Ascending aorta (tissue), 2 donors: ENCODE measurements around the gene DCC. TPM values are rescaled to one million over a fixed set of nuclear protein-coding genes. Genes with fewer than 3 reads are reported as not detected.

Experiments
- DNase-seq, 2 donors: peaks; one replicate each; pipeline ENCODE4 v3.0.0-alpha.2; 2019; ENCODE audit warnings: low spot score in 2 of 2
- H3K27ac ChIP-seq, 2 donors: fragments of 200-600 bp; sonication (generic); one replicate each; pipeline ENCODE4 v1.5.1; 2016 to 2017; ENCODE audit warnings: mild to moderate bottlenecking in 1 of 2
- H3K27me3 ChIP-seq: fragments of 200-600 bp; sonication (generic); one replicate; pipeline ENCODE4 v1.5.1; 2017
- H3K36me3 ChIP-seq, 2 donors: fragments of 200-600 bp; sonication (generic); one replicate each; pipeline ENCODE4 v1.5.1; 2016
- H3K4me1 ChIP-seq, 2 donors: fragments of 200-600 bp; sonication (generic); one replicate each; pipeline ENCODE4 v1.5.1; 2016 to 2017; ENCODE audit warnings: mild to moderate bottlenecking in 1 of 2
- H3K4me3 ChIP-seq, 2 donors: fragments of 200-600 bp; sonication (generic); one replicate each; pipeline ENCODE4 v1.5.1; 2016 to 2017; ENCODE audit warnings: mild to moderate bottlenecking in 1 of 2
- H3K9me3 ChIP-seq, 2 donors: fragments of 200-600 bp; sonication (generic); one replicate each; pipeline ENCODE4 v1.5.1; 2016
- intact Hi-C: fragments of 100-400 bp; cut with DNase I; formaldehyde crosslinking; loops from one replicate; pipeline ENCODE4 v1.15.1; 2023
- total RNA-seq: library from RNA; depleted of rRNA; stranded (reverse); fragments of >200 nt; gene quantifications from one replicate; pipeline ENCODE4 v1.1.0, GENCODE V29; 2016
- TF ChIP-seq, protein P1 (sequence below), 3 experiments: fragments of 200-600 bp in 2 of 3; fragments of 450-650 bp in 1 of 3; sonication (generic) in 2 of 3; IDR thresholded peaks; one replicate each; pipeline ENCODE4 v1.5.1; 2016 to 2019; ENCODE audit warnings: antibody characterized with exemption in 3 of 3, mild to moderate bottlenecking in 1 of 3, moderate library complexity in 1 of 3

The DCC gene
- total RNA-seq, 1 donor from 2014 or later = not detected

- H3K27ac ChIP-seq = no peak overlapping the region
- H3K4me1 ChIP-seq = no peaks in the 10 kb centered on the region
- no peaks in the 10 kb centered on the region for H3K36me3 ChIP-seq
- H3K9me3 ChIP-seq = no peaks in the 10 kb centered on the region
- intact Hi-C loops = no loop called here
- no peak for DNase-seq
- H3K4me3 ChIP-seq = no peak overlapping the region
- TF ChIP-seq, protein P1, sequence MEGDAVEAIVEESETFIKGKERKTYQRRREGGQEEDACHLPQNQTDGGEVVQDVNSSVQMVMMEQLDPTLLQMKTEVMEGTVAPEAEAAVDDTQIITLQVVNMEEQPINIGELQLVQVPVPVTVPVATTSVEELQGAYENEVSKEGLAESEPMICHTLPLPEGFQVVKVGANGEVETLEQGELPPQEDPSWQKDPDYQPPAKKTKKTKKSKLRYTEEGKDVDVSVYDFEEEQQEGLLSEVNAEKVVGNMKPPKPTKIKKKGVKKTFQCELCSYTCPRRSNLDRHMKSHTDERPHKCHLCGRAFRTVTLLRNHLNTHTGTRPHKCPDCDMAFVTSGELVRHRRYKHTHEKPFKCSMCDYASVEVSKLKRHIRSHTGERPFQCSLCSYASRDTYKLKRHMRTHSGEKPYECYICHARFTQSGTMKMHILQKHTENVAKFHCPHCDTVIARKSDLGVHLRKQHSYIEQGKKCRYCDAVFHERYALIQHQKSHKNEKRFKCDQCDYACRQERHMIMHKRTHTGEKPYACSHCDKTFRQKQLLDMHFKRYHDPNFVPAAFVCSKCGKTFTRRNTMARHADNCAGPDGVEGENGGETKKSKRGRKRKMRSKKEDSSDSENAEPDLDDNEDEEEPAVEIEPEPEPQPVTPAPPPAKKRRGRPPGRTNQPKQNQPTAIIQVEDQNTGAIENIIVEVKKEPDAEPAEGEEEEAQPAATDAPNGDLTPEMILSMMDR (IDR thresholded peaks at IDR 0.05) = no peak
- H3K27me3 ChIP-seq = no peaks in the 10 kb centered on the region
Measured at GRCh38 chr18:52370841-52371240, 30.8 kb downstream of the DCC start.

DNA sequence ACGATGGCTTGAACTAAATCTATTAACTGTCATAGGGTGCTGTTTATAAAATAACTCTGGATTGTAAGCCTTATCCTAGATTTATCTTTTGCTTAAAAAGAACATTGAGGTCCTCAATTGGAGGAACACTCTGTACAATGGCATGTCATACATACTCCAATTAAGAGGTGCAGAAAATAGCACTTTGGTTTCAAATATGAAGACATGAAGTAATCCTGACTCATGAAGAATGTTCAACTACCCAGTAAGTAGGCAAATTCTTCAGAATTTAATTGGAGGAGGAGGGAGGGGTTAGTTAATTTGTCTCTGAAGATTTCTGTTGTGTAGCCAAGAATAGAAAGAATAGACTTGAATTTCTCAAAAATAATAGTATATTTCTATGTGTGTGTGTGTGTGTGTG is 36.1 kb downstream of the DCC start:
- intact Hi-C loops = no loop called here
- DNase-seq = no peak
- no peaks in the 10 kb centered on the region for H3K36me3 ChIP-seq
- H3K27me3 ChIP-seq = no peaks in the 10 kb centered on the region
- TF ChIP-seq, protein P1 (IDR thresholded peaks at IDR 0.05) = no peak
- H3K4me1 ChIP-seq = no peaks in the 10 kb centered on the region
- no peaks in the 10 kb centered on the region for H3K9me3 ChIP-seq
- no peak overlapping the region for H3K27ac ChIP-seq
- no peak overlapping the region for H3K4me3 ChIP-seq

DNA sequence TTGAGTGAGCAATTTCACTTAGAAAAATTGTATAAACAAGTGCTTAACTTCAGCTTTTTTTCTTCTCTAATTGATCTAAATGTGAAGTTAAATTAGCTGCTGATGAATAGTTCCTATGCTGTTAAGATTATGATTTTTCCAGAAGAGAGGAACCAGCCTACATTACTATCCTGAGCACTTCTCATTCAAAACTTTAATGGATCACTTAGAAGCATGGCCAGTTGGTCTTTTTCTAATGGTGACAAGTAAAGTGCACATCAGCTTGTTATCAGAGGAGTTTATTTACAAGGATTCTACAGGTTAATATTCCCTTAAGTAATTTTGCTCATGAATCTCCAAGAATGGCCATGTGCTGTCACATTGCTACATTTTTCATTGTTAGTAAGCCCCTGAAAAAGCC is 37.1 kb downstream of the DCC start:
- Histone ChIP-seq H3K4me1 (no peaks in the 10 kb centered on the region), H3K27ac (no peak overlapping the region), H3K4me3 (no peak overlapping the region), H3K36me3 (no peaks in the 10 kb centered on the region), H3K27me3 (no peaks in the 10 kb centered on the region), H3K9me3 (no peaks in the 10 kb centered on the region)
- TF ChIP-seq, protein P1 (IDR thresholded peaks at IDR 0.05) = no peak
- intact Hi-C loops = no loop called here
- no peak for DNase-seq

DNA sequence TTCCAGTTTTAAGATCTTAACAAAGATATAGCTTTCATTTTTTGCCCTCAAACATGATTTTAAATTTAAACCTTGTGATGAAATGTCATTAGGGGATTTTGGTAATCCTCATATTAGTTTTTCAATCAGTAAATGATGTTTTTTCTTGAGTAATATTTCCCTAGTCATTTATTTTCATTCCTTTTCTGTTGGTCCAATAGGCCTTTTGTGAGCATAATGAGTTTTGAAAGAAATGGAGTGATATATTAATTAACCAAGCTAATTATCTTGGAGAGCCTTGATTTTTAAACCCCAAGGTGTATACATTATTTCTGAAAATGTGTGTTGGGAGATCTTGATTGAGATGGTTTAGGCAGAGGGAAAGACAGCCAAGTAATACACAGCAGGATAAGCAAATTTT is 46.3 kb downstream of the DCC start:
- H3K27ac ChIP-seq = no peak overlapping the region
- no peak for DNase-seq
- H3K4me3 ChIP-seq = no peak overlapping the region
- H3K27me3 ChIP-seq = no peaks in the 10 kb centered on the region
- no peaks in the 10 kb centered on the region for H3K4me1 ChIP-seq
- TF ChIP-seq, protein P1 (IDR thresholded peaks at IDR 0.05) = no peak
- no peaks in the 10 kb centered on the region for H3K36me3 ChIP-seq
- intact Hi-C loops = no loop called here
- no peaks in the 10 kb centered on the region for H3K9me3 ChIP-seq

DNA sequence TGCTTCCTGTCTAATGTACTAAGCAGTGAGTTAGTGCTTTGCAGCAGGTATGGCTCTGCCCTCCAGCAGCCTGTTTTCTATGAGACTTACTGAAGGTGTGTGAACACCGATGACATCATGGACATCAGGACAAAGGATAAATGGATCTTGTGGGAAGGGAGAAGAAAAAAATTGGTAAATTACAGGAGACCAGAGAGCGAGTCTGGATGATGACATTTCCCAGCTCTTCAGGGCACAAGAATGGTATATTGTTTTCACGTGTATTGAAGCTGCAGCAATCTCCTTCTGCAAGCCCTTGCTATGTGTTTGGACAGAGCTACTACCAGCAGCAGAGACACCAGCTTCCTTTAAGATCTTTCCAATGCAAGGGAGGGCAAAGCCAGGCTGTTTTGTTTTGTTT is 47.2 kb downstream of the DCC start:
- no peak overlapping the region for H3K27ac ChIP-seq
- TF ChIP-seq, protein P1 (IDR thresholded peaks at IDR 0.05) = no peak
- no peaks in the 10 kb centered on the region for H3K9me3 ChIP-seq
- intact Hi-C loops = no loop called here
- H3K27me3 ChIP-seq = no peaks in the 10 kb centered on the region
- no peaks in the 10 kb centered on the region for H3K36me3 ChIP-seq
- H3K4me1 ChIP-seq = no peaks in the 10 kb centered on the region
- H3K4me3 ChIP-seq = no peak overlapping the region
- DNase-seq = no peak
